Measurements from ENCODE around the gene TMEM273.

Gene TMEM273

DNA sequence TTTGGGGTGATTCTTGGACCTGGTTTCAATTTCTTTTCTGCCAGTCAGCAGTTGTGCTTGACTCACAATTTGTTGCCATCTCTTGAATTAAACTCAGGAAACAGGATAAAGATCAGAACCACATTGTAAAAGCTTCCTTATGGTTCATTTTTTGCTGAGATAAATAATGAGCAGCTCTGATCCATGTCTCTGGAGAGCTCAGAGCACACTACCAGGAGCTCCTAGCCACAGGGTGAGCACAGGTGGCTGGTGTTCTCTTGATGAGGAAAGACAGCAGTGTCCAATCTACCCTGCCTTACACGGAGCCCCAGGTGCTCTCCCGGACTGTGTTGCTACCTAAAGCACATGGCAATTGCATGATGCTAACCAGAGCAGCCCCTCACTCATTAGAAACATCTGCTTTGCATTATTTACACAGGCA is 37.2 kb downstream of the TMEM273 start:
- TF ChIP-seq, protein P1, sequence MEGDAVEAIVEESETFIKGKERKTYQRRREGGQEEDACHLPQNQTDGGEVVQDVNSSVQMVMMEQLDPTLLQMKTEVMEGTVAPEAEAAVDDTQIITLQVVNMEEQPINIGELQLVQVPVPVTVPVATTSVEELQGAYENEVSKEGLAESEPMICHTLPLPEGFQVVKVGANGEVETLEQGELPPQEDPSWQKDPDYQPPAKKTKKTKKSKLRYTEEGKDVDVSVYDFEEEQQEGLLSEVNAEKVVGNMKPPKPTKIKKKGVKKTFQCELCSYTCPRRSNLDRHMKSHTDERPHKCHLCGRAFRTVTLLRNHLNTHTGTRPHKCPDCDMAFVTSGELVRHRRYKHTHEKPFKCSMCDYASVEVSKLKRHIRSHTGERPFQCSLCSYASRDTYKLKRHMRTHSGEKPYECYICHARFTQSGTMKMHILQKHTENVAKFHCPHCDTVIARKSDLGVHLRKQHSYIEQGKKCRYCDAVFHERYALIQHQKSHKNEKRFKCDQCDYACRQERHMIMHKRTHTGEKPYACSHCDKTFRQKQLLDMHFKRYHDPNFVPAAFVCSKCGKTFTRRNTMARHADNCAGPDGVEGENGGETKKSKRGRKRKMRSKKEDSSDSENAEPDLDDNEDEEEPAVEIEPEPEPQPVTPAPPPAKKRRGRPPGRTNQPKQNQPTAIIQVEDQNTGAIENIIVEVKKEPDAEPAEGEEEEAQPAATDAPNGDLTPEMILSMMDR (IDR thresholded peaks at IDR 0.05; ENCODE audit: low read depth, low read length) = no peak
- no peak for DNase-seq (ENCODE audit: extremely low read depth, low read depth)

DNA sequence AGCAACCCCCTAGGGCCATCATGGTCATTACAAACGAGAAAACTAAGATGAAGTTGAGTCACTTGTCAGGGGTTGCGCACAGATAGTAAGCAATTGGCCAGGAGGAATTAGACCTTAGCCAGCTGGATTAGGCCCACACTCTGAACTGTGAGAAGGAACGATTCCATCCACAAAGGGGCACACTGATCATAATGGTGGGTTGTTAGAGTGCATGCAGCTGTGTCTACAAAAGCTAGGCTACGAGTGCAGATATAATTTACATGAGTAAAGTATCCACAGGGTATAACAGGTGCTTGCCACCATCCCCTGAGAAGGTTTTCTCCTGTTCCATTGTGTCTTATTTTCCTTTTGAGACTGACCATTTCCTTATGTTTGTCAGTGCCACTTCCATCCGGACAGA is 37.8 kb downstream of the TMEM273 start:
- TF ChIP-seq, protein P1 (IDR thresholded peaks at IDR 0.05; ENCODE audit: low read depth, low read length) = no peak
- no peak for DNase-seq (ENCODE audit: extremely low read depth, low read depth)

DNA sequence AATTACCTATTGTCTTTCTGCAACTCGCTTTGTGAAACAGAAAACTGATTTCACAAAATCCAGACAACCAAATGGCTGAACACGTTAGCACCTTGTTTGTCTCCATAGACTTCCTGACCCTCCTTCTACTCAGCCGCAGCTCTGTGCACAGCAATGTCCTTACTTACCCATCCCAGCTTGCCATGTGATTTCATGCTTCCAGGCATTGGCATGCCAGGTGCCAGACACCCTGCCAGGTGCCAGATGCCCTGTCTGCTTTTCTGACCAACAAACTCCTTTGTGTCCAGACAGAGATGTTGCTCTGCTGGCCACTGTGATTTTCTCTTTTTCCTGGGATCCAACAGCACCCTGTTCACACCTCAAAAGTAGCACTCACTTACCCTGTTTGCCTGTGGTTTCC is 38.3 kb downstream of the TMEM273 start:
- DNase-seq (ENCODE audit: extremely low read depth, low read depth) = no peak
- TF ChIP-seq, protein P1 (IDR thresholded peaks at IDR 0.05; ENCODE audit: low read depth, low read length) = no peak

DNA sequence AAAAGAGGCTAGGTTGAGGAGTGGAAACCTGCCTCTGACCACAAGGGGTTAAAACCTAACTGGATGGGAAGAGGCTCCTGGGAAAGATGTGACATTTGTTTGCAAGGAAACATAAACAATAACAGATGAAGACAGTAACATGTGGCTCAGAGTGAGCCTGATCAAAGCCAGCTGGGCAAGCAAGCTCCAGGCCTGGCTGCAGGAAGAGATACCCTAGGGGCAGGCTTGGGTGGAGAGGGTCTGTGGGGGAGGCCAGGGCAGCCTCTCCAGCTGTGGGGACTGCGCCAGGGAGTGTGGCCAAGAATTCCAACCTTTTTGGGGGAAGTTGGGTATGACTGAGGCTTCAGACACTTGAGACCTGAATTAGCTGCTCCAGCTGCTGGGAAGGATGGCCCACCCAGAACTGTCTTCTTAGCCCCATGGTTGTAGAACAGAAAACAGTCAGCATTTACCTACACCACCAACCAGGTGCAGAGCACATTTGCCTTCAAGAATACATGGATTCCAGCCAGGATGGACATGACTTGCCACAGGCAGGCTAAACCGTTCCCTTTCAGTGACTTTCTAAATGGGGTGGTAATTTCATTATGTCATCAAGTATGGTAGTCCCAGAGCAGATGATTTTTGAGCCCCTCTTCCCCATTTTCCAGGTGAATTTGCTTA is 44.0 kb downstream of the TMEM273 start:
- TF ChIP-seq, protein P1 (IDR thresholded peaks at IDR 0.05; ENCODE audit: low read depth, low read length) = no peak
- DNase-seq (ENCODE audit: extremely low read depth, low read depth) = peak; percentile 74

DNA sequence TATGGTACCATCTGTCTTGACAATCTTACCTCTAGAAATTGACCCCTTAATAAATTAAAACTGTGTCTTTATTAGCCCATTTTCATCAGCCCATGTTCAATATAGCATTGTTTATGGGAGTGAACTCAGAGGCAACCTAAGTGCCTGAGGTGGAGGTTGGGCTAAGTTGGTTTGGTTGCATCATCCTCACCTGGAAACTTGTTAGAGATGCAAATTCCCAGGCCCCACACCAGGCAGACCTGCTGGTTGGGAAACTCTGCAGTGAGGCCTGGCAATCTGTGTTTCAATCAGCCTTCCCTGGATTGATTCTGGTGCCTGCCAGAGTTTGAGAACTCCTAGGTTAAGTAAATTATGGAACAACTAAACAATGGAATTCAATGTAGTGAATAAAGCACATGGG is 44.9 kb downstream of the TMEM273 start:
- TF ChIP-seq, protein P1 (IDR thresholded peaks at IDR 0.05; ENCODE audit: low read depth, low read length) = no peak
- DNase-seq (ENCODE audit: extremely low read depth, low read depth) = no peak

DNA sequence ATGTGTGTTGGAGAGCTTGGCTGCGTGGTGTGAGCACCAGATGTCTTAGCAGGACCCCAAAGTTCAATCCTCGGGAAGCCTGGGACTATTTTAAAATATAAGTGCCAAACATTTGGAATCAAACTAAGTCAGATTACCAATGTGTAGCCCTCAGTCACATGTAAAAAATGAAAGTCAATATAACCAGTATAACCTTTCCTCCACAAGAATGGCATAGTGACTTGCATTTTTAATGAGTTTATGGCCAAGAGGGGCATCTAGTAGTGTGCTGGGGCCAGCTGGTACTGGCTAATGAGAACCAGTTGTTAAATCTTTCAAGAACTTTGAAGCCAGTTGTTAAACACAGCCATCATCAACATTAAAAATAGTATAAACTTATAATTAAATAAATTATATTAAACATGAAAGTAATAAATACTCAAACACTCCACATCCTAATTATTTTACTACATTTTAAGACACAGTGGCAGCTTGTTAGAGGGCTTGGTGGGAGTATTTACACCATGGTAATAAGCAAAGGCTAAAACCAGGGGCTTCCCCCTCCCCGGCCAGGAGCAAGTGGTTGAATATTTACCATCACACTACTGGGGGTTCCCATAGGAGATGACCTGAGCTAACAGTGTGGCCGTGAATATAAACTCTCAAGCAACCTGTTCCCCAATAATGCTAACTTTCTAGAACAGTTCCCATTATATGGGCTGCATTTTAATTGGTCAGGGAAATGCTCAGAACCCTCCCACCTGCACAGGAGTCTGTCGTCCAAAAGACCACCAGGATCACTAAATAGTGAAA is 46.5 kb downstream of the TMEM273 start:
- DNase-seq (ENCODE audit: extremely low read depth, low read depth) = no peak
- TF ChIP-seq, protein P1 (IDR thresholded peaks at IDR 0.05; ENCODE audit: low read depth, low read length) = no peak
